Stimulated activated CD8-positive, alpha-beta memory T cell treated with anti-CD3 and anti-CD28 coated beads, Interleukin-7, amount 100 ng/mL, for 1 hour (primary cell): ENCODE results near the gene DNAH8.

Experiments used
- DNase-seq, 2 donors: peaks; one replicate each; pipeline ENCODE4 v3.0.0-alpha.2; 2020; ENCODE audit warnings: low read depth in 2 of 2

DNAH8 gene

DNA sequence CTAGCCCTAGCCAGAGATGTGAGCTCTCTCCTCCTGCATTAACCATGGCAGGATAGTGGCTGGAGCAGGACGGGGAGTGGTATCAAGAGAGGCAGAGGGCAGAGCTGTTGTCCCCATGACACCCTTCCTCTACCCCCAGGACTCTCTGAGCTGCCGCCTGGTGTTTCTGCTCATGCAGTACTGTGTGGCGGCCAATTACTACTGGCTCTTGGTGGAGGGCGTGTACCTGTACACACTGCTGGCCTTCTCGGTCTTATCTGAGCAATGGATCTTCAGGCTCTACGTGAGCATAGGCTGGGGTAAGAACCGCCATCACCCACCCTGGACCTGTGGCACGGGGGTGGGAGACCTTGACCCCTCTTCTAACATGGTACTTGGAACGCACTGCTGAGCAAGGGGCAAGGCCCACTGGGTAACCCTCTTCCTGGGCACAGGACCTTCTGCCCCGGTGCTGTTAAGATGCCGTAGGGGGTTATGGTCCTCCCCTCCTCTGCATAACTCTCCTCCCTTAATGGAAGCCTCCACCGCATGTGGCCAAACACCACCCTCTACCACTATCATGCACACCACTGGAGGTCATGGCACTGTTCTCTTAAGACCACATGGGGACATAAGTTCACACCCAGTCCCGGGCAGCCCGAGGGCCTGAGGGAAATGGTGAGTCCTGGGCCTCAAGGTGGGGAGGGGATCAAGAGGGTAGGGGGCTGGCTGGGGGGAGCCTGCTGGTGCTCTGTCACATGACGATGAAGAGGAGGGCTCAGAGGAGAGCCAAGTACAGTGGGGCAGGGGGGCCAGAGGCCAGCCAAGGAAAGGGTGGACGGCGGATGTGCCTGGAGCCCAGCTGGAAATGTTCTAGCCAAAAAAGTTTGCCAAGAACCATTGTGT lies 358.6 kb downstream of the DNAH8 start:
- no peak for DNase-seq

DNA sequence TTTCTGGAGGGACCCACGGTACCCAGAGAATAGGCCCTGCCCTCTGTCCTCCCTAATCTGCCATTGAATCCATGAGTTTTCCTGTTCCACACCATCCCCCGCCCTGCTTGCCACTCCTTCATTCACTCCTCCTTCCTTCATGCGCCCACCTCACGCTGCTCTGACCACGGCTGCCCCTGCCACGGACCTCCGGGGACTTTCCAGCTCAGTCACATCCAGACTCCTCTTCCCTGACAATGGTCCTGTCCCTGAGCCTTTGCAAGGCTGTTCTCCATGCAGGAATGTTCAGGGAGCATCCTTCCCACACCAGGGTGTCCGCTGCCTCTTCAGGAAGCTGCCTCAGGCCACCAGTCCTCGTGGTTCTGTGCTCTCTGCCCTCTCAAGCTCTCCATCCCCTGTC lies 359.4 kb downstream of the DNAH8 start:
- no peak for DNase-seq

DNA sequence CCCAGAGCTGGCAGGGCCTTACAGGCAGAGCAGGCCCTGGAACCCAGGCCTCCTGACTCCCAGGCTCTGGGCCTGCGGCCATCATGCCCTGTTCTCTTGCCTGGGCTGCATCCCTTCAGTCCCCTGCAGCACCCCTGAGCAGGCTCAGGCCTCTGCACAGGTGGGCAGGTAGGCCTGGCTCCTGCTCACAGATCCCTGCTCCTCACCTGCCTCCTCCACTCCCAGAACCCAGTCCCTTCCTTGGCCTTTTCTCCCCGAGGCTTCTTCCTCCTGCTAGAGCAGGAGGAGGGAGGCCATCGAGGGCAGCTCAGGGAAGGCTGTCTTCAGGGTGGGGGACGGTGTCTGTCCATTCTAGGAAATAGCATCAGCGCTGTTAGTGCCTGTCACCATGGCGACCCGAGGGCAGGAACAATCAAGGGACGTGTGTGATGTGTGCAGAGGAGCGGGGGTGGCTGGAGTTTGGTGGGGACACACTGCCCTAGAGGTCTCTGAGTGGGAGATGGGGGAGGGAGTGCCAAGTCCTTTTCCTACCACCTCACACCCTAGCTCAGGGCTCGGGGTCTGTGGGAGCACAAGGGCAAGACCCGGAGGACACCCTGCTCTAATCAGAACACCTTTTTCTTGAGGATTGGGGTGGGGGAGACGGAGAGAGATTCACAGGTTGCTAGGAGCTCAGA lies 360.0 kb downstream of the DNAH8 start:
- no peak for DNase-seq

DNA sequence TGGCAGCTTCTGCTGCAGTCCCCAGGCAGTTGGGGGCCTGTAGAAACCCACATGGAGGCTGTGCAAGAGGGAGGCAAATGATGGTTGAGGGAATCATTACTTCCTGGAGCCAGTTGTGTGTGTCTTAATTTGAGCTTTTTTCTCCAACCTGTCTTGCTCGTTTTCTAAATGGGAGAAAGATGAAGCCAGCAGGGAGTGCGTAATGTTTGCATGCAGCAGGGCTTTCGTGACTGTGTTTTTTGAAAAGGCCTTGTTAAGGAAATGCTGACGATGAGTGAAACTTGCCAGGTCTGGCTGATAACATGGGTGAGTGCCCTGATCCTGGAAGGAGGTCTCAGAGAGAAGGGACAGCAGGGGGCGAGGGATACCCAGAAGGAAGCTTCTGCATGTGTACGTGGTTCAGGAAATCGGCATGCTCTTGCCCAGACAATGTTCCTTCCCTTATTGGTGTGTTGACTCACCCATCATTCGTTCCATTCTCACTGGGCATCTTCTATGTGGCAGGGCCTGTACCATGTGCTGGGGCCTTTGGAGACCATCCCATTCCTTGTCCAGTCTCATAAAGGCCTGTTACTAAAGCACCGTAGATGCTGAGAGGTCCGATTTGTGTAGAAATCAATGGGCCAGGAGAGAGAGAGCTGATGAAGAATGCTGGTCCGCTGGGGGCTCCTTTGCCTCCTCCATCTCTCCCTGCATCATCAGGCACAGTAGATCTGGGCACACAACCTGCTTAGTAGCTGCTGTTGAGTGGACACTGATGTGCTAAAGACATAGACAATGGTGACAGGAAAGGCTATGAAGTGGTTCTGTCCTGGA lies 360.9 kb downstream of the DNAH8 start:
- DNase-seq, result no peak

DNA sequence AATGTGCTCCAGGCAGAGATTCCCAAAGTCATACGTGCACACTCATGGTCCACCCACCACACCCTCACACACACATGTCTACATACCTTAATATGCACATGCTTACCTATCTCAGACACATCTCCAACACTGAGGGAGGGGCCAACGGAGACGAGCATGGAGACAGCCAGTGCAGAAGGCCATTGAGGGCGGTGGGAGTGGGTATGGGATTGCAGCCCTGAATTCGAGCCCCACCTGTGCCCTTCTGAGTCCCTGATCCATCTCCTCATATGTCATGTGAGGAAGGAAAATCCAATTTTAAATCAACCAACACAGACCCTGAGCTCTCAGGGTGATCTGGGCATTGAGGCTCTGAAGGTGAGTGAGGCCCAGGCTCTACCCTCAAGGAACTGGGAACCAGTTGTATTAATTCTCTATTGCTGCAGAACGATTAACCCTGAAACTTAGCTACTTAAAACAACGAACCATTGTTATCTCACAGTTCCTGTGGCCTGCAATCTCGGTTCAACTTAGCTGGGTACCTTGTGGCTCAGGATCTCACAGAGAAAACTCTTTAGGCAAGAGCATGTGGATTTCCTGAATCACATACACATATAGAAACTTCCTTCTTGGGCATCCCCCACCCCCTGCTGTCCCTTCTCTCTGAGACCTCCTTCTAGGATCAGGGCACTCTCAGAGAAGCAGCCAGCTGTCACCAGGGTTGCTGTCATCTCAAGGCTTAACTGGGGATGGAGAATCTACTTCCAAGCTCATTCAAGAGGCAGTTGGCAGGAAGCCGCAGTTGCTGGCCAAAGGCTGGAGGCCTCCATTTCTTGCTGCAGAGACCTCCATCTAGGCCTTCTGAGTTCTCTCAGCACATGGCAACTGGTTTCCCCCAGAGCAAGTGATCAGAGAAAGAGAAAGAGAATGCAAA lies 361.8 kb downstream of the DNAH8 start:
- no peak for DNase-seq

DNA sequence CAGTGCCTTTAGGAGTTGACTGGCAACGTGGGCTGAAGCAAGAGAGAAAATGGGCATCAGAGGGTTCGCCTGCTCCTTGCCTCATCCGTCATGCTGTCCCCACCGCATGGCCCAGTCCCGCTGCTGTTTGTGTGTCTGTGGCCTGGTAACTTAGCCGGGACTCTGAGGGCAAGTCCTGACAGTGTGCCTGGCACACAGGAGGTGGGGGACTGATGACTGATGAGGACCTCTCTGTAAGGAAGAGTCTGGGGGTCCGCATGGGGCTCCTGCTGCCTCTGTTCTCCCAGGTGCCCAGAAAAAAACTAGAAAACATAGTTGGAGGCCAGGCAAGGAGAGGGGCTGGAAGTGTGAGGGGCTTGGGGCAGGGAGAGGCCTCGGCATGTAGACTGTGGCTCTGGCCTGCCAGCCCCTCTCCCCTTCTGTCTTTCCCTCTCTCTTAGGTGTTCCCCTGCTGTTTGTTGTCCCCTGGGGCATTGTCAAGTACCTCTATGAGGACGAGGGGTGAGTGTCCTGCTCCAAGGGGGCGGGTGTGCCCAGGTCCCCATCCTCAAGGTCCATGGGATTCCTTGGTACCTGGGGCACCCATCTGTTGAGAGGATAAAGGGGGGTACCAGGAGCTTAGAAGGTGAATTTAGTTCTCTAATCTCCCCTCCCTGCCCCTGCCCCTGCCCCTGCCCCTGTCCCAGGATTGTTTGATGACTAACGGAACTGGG lies 362.9 kb downstream of the DNAH8 start:
- DNase-seq, result no peak

DNA sequence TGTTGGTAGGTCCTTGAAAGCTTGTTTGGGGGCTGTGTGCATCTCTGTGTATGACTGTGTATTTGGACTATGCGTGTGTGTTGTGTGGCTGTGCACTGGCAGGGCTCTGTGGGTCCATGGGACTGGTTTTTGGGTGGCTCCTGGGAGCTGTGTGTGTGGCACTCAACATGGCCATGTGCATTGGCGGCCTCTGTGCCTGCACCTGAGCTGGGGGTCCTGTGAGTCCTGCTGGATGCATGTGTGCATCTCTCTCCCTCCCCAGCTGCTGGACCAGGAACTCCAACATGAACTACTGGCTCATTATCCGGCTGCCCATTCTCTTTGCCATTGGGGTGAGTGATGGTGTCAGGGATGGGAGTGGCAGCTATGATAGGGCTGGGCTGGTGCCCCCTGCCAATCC lies 363.6 kb downstream of the DNAH8 start:
- no peak for DNase-seq

DNA sequence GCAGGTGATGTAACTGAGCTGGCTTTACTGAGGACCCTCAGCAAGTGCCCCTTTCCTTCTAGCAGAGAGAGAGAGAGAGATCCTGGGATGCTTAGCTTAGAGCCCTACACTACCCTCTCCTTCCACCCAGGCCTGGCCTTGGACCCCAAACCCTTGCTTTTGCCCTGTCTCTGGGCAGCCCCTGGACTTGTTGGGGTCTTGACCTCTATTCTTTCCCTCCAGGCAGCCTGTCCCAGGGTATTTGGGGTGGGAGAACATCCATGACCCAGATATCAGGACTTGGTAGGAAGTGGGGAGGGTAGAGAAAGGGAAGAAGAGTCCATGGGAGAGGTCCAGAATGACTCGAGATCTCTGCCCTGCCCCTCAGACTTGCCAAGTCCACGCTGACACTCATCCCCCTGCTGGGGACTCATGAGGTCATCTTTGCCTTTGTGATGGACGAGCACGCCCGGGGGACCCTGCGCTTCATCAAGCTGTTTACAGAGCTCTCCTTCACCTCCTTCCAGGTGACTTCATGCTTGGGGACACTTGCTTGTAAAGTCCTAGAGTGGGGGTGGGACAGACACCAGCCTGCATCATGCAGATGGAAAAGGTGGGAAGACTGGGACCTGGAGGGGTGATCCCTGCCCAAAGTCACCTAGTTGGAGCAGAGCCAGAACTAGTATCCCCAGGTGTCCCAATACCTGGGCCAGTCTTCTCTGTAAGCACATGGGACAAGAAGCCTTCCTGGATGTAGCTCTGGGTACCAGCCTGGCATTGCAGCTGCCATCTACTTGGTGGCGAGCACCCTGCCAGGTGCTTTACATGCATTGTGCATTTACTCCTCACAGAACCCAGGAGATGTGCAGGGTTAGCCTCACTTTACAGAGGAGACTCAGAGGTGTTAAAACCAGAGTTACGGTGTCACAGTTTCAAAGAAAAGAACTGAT lies 364.4 kb downstream of the DNAH8 start:
- no peak for DNase-seq
